ENCODE data around the gene WDR53.
"Not testable (repeated sequence)": the region's sequence is repeated elsewhere in the genome, so short reads cannot be mapped to it uniquely, and the experiment has no call there.

WDR53 gene

GRCh38 chr3:196550172-196550571, 18.2 kb downstream of the WDR53 start:
- POLR2A ChIA-PET; DNase-seq; H3K27me3 ChIP-seq (replicated peaks in 2 of 5; ENCODE audit: control insufficient read depth in 4 of 5, insufficient read depth in 5 of 5, low read length in 4 of 5); H3K4me3 ChIP-seq (ENCODE audit: control insufficient read depth in 1 of 7, extremely low read depth in 1 of 7, insufficient read depth in 4 of 7, low read depth in 2 of 7, low read length in 6 of 7); H3K27ac ChIP-seq (ENCODE audit: insufficient read depth in 1 of 2, low read depth in 1 of 2, low read length in 2 of 2, poor library complexity in 1 of 2, severe bottlenecking in 2 of 2); H3K36me3 ChIP-seq (ENCODE audit: control insufficient read depth in 4 of 4, insufficient read depth in 4 of 4, low read length in 3 of 4): not testable (repeated sequence)
- Histone ChIP-seq H3K9me3 (ENCODE audit: control extremely low read depth in 1 of 5, control insufficient read depth in 4 of 5, insufficient read depth in 2 of 5, low read depth in 1 of 5, low read length in 4 of 5) (peaks cover 0 to 14% (median 12%) of the 10 kb centered on the region in 5 experiments), H3K4me1 (ENCODE audit: control extremely low read depth in 1 of 4, control insufficient read depth in 4 of 4, insufficient read depth in 4 of 4, low read length in 3 of 4) (peaks cover 8 to 22% (median 13%) of the 10 kb centered on the region in 4 experiments)
- CTCF ChIA-PET: interaction anchor here (1.5 kb wide), 1 partner anchor 11 kb away, joined by 3 read pairs; no protein-coding TSS in a partner anchor
- WGBS (ENCODE audit: insufficient coverage): 83% methylated on average over 3 of the region's 3 CpGs

GRCh38 chr3:196549312-196549711, 19.0 kb downstream of the WDR53 start:
- H3K4me3 ChIP-seq (ENCODE audit: control insufficient read depth in 1 of 7, extremely low read depth in 1 of 7, insufficient read depth in 4 of 7, low read depth in 2 of 7, low read length in 6 of 7); POLR2A ChIA-PET; H3K27ac ChIP-seq (ENCODE audit: insufficient read depth in 1 of 2, low read depth in 1 of 2, low read length in 2 of 2, poor library complexity in 1 of 2, severe bottlenecking in 2 of 2); H3K27me3 ChIP-seq (replicated peaks in 2 of 5; ENCODE audit: control insufficient read depth in 4 of 5, insufficient read depth in 5 of 5, low read length in 4 of 5); DNase-seq; H3K36me3 ChIP-seq (ENCODE audit: control insufficient read depth in 4 of 4, insufficient read depth in 4 of 4, low read length in 3 of 4): not testable (repeated sequence)
- WGBS (ENCODE audit: insufficient coverage): 100% methylated on average over 1 of the region's 1 CpG
- CTCF ChIA-PET: interaction anchor here (1.5 to 3.5 kb wide), 2 partner anchors 10 to 14 kb away, joined by 3 to 12 read pairs; no protein-coding TSS in a partner anchor
- H3K9me3 ChIP-seq (ENCODE audit: control extremely low read depth in 1 of 5, control insufficient read depth in 4 of 5, insufficient read depth in 2 of 5, low read depth in 1 of 5, low read length in 4 of 5): peaks cover 0 to 14% (median 12%) of the 10 kb centered on the region in 5 experiments
- H3K4me1 ChIP-seq (ENCODE audit: control extremely low read depth in 1 of 4, control insufficient read depth in 4 of 4, insufficient read depth in 4 of 4, low read length in 3 of 4): peaks cover 4 to 14% (median 7%) of the 10 kb centered on the region in 4 experiments

GRCh38 chr3:196547067-196547466, 21.3 kb downstream of the WDR53 start:
- no peak for DNase-seq
- POLR2A ChIA-PET: no interaction called here
- Histone ChIP-seq H3K4me1 (ENCODE audit: control extremely low read depth in 1 of 4, control insufficient read depth in 4 of 4, insufficient read depth in 4 of 4, low read length in 3 of 4) (no peaks in the 10 kb centered on the region), H3K9me3 (ENCODE audit: control extremely low read depth in 1 of 5, control insufficient read depth in 4 of 5, insufficient read depth in 2 of 5, low read depth in 1 of 5, low read length in 4 of 5) (peaks cover 0 to 14% (median 12%) of the 10 kb centered on the region in 5 experiments), H3K4me3 (ENCODE audit: control insufficient read depth in 1 of 7, extremely low read depth in 1 of 7, insufficient read depth in 4 of 7, low read depth in 2 of 7, low read length in 6 of 7) (no peak overlapping the region), H3K27ac (ENCODE audit: insufficient read depth in 1 of 2, low read depth in 1 of 2, low read length in 2 of 2, poor library complexity in 1 of 2, severe bottlenecking in 2 of 2) (no peak overlapping the region), H3K36me3 (ENCODE audit: control insufficient read depth in 4 of 4, insufficient read depth in 4 of 4, low read length in 3 of 4) (no peaks in the 10 kb centered on the region), H3K27me3 (replicated peaks in 2 of 5; ENCODE audit: control insufficient read depth in 4 of 5, insufficient read depth in 5 of 5, low read length in 4 of 5) (no peaks in the 10 kb centered on the region)
- WGBS (ENCODE audit: insufficient coverage): 100% methylated on average over 2 of the region's 2 CpGs
- CTCF ChIA-PET: interaction anchor here (1.6 to 3.5 kb wide), 3 partner anchors 8 to 18 kb away, joined by 3 to 12 read pairs (median 9); no protein-coding TSS in a partner anchor

- no peaks in the 10 kb centered on the region for H3K36me3 ChIP-seq (ENCODE audit: control insufficient read depth in 4 of 4, insufficient read depth in 4 of 4, low read length in 3 of 4)
- DNase-seq: no peak
- no peak overlapping the region for H3K4me3 ChIP-seq (ENCODE audit: control insufficient read depth in 1 of 7, extremely low read depth in 1 of 7, insufficient read depth in 4 of 7, low read depth in 2 of 7, low read length in 6 of 7)
- H3K9me3 ChIP-seq (ENCODE audit: control extremely low read depth in 1 of 5, control insufficient read depth in 4 of 5, insufficient read depth in 2 of 5, low read depth in 1 of 5, low read length in 4 of 5): peaks cover 0 to 14% (median 12%) of the 10 kb centered on the region in 5 experiments
- H3K27me3 ChIP-seq (replicated peaks in 2 of 5; ENCODE audit: control insufficient read depth in 4 of 5, insufficient read depth in 5 of 5, low read length in 4 of 5): no peaks in the 10 kb centered on the region
- no peak overlapping the region for H3K27ac ChIP-seq (ENCODE audit: insufficient read depth in 1 of 2, low read depth in 1 of 2, low read length in 2 of 2, poor library complexity in 1 of 2, severe bottlenecking in 2 of 2)
- 96% methylated on average over 4 of the region's 5 CpGs for WGBS (ENCODE audit: insufficient coverage)
- H3K4me1 ChIP-seq (ENCODE audit: control extremely low read depth in 1 of 4, control insufficient read depth in 4 of 4, insufficient read depth in 4 of 4, low read length in 3 of 4): no peaks in the 10 kb centered on the region
- ChIA-PET CTCF (interaction anchor here (1.6 to 3.5 kb wide), 3 partner anchors 9 to 18 kb away, joined by 3 to 12 read pairs (median 9); no protein-coding TSS in a partner anchor), POLR2A (no interaction called here)
These were observed 21.8 kb downstream of the WDR53 start for GRCh38 chr3:196546537-196546936.

GRCh38 chr3:196544491-196544992, 23.8 kb downstream of the WDR53 start:
- WGBS (ENCODE audit: insufficient coverage): 100% methylated on average over 2 of the region's 2 CpGs
- POLR2A ChIA-PET: no interaction called here

GRCh38 chr3:196541684-196542445, 26.5 kb downstream of the WDR53 start:
- ChIA-PET CTCF (interaction anchor here (1.1 kb wide), 1 partner anchor 13 kb away, joined by 4 read pairs; no protein-coding TSS in a partner anchor), POLR2A (no interaction called here)
- no peaks in the 10 kb centered on the region for H3K27me3 ChIP-seq (replicated peaks in 2 of 5; ENCODE audit: control insufficient read depth in 4 of 5, insufficient read depth in 5 of 5, low read length in 4 of 5)
- no CpG with 5 or more reads among the region's 6 CpGs for WGBS (ENCODE audit: insufficient coverage)
- DNase-seq: no peak
- no peaks in the 10 kb centered on the region for H3K36me3 ChIP-seq (ENCODE audit: control insufficient read depth in 4 of 4, insufficient read depth in 4 of 4, low read length in 3 of 4)
- no peaks in the 10 kb centered on the region for H3K9me3 ChIP-seq (ENCODE audit: control extremely low read depth in 1 of 5, control insufficient read depth in 4 of 5, insufficient read depth in 2 of 5, low read depth in 1 of 5, low read length in 4 of 5)
- peaks cover 0 to 4% (median 2%) of the 10 kb centered on the region in 4 experiments for H3K4me1 ChIP-seq (ENCODE audit: control extremely low read depth in 1 of 4, control insufficient read depth in 4 of 4, insufficient read depth in 4 of 4, low read length in 3 of 4)
- no peak overlapping the region for H3K4me3 ChIP-seq (ENCODE audit: control insufficient read depth in 1 of 7, extremely low read depth in 1 of 7, insufficient read depth in 4 of 7, low read depth in 2 of 7, low read length in 6 of 7)
- H3K27ac ChIP-seq (ENCODE audit: insufficient read depth in 1 of 2, low read depth in 1 of 2, low read length in 2 of 2, poor library complexity in 1 of 2, severe bottlenecking in 2 of 2): no peak overlapping the region

More at GRCh38 chr3:196544491-196544992, 23.8 kb downstream of the WDR53 start:
- no peak for DNase-seq
- Histone ChIP-seq H3K27ac (ENCODE audit: insufficient read depth in 1 of 2, low read depth in 1 of 2, low read length in 2 of 2, poor library complexity in 1 of 2, severe bottlenecking in 2 of 2) (no peak overlapping the region), H3K4me3 (ENCODE audit: control insufficient read depth in 1 of 7, extremely low read depth in 1 of 7, insufficient read depth in 4 of 7, low read depth in 2 of 7, low read length in 6 of 7) (no peak overlapping the region), H3K36me3 (ENCODE audit: control insufficient read depth in 4 of 4, insufficient read depth in 4 of 4, low read length in 3 of 4) (no peaks in the 10 kb centered on the region), H3K4me1 (ENCODE audit: control extremely low read depth in 1 of 4, control insufficient read depth in 4 of 4, insufficient read depth in 4 of 4, low read length in 3 of 4) (no peaks in the 10 kb centered on the region), H3K27me3 (replicated peaks in 2 of 5; ENCODE audit: control insufficient read depth in 4 of 5, insufficient read depth in 5 of 5, low read length in 4 of 5) (no peaks in the 10 kb centered on the region), H3K9me3 (ENCODE audit: control extremely low read depth in 1 of 5, control insufficient read depth in 4 of 5, insufficient read depth in 2 of 5, low read depth in 1 of 5, low read length in 4 of 5) (peaks cover 0 to 6% (median 6%) of the 10 kb centered on the region in 5 experiments)
- CTCF ChIA-PET: interaction anchor here (1.4 kb wide), 1 partner anchor 22 kb away, joined by 4 read pairs; no protein-coding TSS in a partner anchor
